ENCODE measurements around the gene ABCC5.

GRCh38 chr3:184017672-184018423 lies at the start of gene ABCC5:
- TF ChIP-seq CTCF (IDR thresholded peaks at IDR 0.05; ENCODE audit: low read depth, low read length) (no peak), MYC (IDR thresholded peaks at IDR 0.05; ENCODE audit: low read depth, low read length) (0 out of 2 replicates have a peak, but pooled peaks have one; percentile 30)

Data from NB4 (cell line).